GM23248 (cell line): ENCODE results near the gene MYOM1.

ENCODE experiments used
- EZH2 ChIP-seq: fragments of 200-600 bp; sonication (generic); IDR thresholded peaks from 2 replicates; pipeline ENCODE4 v1.6.1; 2018; ENCODE audit warnings: antibody characterized with exemption, mild to moderate bottlenecking; ENCODE audit not compliant: insufficient read depth, poor library complexity, severe bottlenecking
- EZH2phosphoT487 ChIP-seq: fragments of 200-600 bp; sonication (generic); IDR thresholded peaks from 2 replicates; pipeline ENCODE4 v1.6.1; 2018; ENCODE audit warnings: antibody characterized with exemption, moderate library complexity, mild to moderate bottlenecking, low read depth; ENCODE audit not compliant: insufficient read depth

GRCh38 chr18:3111523-3112240, 108.1 kb downstream of the MYOM1 start:
- TF ChIP-seq EZH2phosphoT487 (no peak), EZH2 (no peak)
